HTR-8/SVneo (cell line): ENCODE data around the gene COL2A1.

Experiments used
- DNase-seq: peaks from one replicate; pipeline ENCODE4 v3.0.0; 2011; ENCODE audit warnings: low spot score, mixed read lengths; ENCODE audit not compliant: insufficient read length
- FAIRE-seq: peaks from 2 replicates; lab custom pipeline; 2011; peaks lifted over from hg19 to GRCh38; lab: Jason Lieb, UNC

The COL2A1 gene

GRCh38 chr12:47954467-47955045 lies 49.7 kb downstream of the COL2A1 start:
- DNase-seq (no peak), FAIRE-seq (no peak)

GRCh38 chr12:47954058-47954457 lies 50.2 kb downstream of the COL2A1 start:
- FAIRE-seq (no peak), DNase-seq (no peak)

- DNase-seq (no peak), FAIRE-seq (peak; percentile 52)
Measured at GRCh38 chr12:47950856-47951468, 53.3 kb downstream of the COL2A1 start.

GRCh38 chr12:47949441-47950341 lies 54.6 kb downstream of the COL2A1 start:
- FAIRE-seq (peak; percentile 83), DNase-seq (peak; percentile 88)

GRCh38 chr12:47947341-47947740 lies 56.9 kb downstream of the COL2A1 start:
- DNase-seq (no peak), FAIRE-seq (no peak)

- DNase-seq (peak; percentile 69), FAIRE-seq (peak; percentile 74)
Measured at GRCh38 chr12:47946413-47947323, 57.6 kb downstream of the COL2A1 start.

- DNase-seq = no peak
- no peak for FAIRE-seq
Measured at GRCh38 chr12:47945341-47945728, 58.9 kb downstream of the COL2A1 start.

- no peak for DNase-seq
- FAIRE-seq = peak; percentile 72
Measured at GRCh38 chr12:47944685-47945340, 59.5 kb downstream of the COL2A1 start.

GRCh38 chr12:47943623-47944340 lies 60.5 kb downstream of the COL2A1 start:
- no peak for DNase-seq
- FAIRE-seq = no peak

- DNase-seq (no peak), FAIRE-seq (no peak)
Measured at GRCh38 chr12:47942614-47943225, 61.6 kb downstream of the COL2A1 start.

- no peak for DNase-seq
- no peak for FAIRE-seq
Measured at GRCh38 chr12:47941871-47942613, 62.2 kb downstream of the COL2A1 start.

- FAIRE-seq = no peak
- DNase-seq = no peak
Measured at GRCh38 chr12:47941475-47941780, 62.8 kb downstream of the COL2A1 start.

- DNase-seq (no peak), FAIRE-seq (no peak)
Measured at GRCh38 chr12:47940773-47941474, 63.4 kb downstream of the COL2A1 start.

- FAIRE-seq (no peak), DNase-seq (no peak)
Measured at GRCh38 chr12:47939009-47939601, 65.2 kb downstream of the COL2A1 start.

- DNase-seq (no peak), FAIRE-seq (no peak)
Measured at GRCh38 chr12:47938594-47938993, 65.7 kb downstream of the COL2A1 start.

GRCh38 chr12:47938093-47938492 lies 66.2 kb downstream of the COL2A1 start:
- FAIRE-seq (no peak), DNase-seq (peak; percentile 67)

- FAIRE-seq = no peak
- DNase-seq = peak; percentile 41
Measured at GRCh38 chr12:47935184-47935583, 69.1 kb downstream of the COL2A1 start.
